BLaER1 treated with 17β-estradiol and CSF1 and Interleukin-3, amounts not matched to agents 10 nM and 100 nM (cell line): ENCODE results near the gene DLEC1.
"Not testable (repeated sequence)": the region's sequence is repeated elsewhere in the genome, so short reads cannot be mapped to it uniquely, and the experiment has no call there.

ENCODE experiments used
- H3K27ac ChIP-seq, 11 experiments: shearing (Covaris generic); formaldehyde crosslinking; 2 replicates each; pipeline ENCODE4 v1.8.1; 2022
- H3K27me3 ChIP-seq, 11 experiments: shearing (Covaris generic); formaldehyde crosslinking; 2 replicates each; pipeline ENCODE4 v1.8.1; 2022
- H3K36me3 ChIP-seq, 11 experiments: shearing (Covaris generic); formaldehyde crosslinking; 2 replicates each; pipeline ENCODE4 v1.8.1; 2022
- H3K4me1 ChIP-seq, 10 experiments: shearing (Covaris generic); formaldehyde crosslinking; 2 replicates each; pipeline ENCODE4 v1.8.1; 2022
- H3K4me2 ChIP-seq, 11 experiments: shearing (Covaris generic); formaldehyde crosslinking; 2 replicates each; pipeline ENCODE4 v1.8.1; 2022
- H3K4me3 ChIP-seq, 10 experiments: shearing (Covaris generic); formaldehyde crosslinking; 2 replicates each; pipeline ENCODE4 v1.8.1; 2022
- H3K9ac ChIP-seq, 11 experiments: shearing (Covaris generic); formaldehyde crosslinking; 2 replicates each; pipeline ENCODE4 v1.8.1; 2022
- H3K9me3 ChIP-seq, 11 experiments: shearing (Covaris generic); formaldehyde crosslinking; replicated peaks in 1 of 11; 2 replicates each; pipeline ENCODE4 v1.8.1; 2022
- H4K20me1 ChIP-seq, 11 experiments: shearing (Covaris generic); formaldehyde crosslinking; 2 replicates each; pipeline ENCODE4 v1.8.1; 2022
- Cebpa-rat ChIP-seq, 11 experiments: shearing (Covaris generic); IDR thresholded peaks; 2 replicates each; pipeline ENCODE4 v1.8.1; 2022

The DLEC1 gene

DNA sequence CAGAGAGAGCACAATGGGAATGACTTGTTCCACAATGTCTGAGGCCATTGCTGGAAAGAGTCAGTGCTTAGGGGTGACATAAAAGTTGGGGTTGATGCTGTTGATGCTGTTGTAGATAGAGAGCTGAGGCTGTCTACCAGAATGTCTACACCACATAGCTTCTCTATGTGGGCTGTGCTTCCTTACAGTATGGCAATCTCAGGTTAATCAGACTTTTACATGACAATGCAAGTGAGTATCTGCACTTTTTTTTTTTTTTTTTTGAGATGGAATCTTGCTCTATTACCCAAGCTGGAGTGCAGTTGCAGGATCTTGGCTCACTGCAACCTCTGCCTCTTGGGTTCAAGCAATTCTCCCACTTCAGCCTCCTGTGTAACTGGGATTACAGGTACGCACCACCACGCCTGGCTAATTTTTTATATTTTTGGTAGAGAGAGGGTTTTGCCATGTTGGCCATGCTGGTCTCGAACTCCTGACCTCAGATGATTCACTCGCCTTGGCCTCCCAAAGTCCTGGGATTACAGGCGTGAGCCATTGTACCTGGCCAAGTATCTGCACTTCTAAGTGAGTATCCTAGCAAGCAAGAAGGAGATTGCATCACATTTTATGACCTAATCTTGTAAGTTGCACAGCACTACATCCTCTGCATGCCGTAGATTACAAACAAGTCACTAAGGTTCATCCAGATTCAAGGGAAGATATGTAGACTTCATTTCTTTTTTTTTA lies 28.7 kb downstream of the DLEC1 start:
- no peak overlapping the region for H3K9ac ChIP-seq
- H3K36me3 ChIP-seq = no peaks in the 10 kb centered on the region
- H3K4me3 ChIP-seq = no peak overlapping the region
- no peak overlapping the region for H3K27ac ChIP-seq
- H3K4me2 ChIP-seq = no peak overlapping the region
- H3K9me3 ChIP-seq = peaks cover 10 to 18% (median 15%) of the 10 kb centered on the region in 11 experiments; a peak in 19 of 22 replicates
- no peaks in the 10 kb centered on the region for H3K4me1 ChIP-seq
- H4K20me1 ChIP-seq = no peaks in the 10 kb centered on the region
- peak in 1 of 11 experiments; percentile 59; a peak in 1 of 22 replicates for TF ChIP-seq Cebpa-rat (IDR thresholded peaks at IDR 0.05)
- no peaks in the 10 kb centered on the region for H3K27me3 ChIP-seq

GRCh38 chr3:38070013-38070412 lies 31.0 kb downstream of the DLEC1 start:
- Histone ChIP-seq H3K9ac (no peak overlapping the region), H3K9me3 (peaks cover 4 to 11% (median 7%) of the 10 kb centered on the region in 11 experiments; a peak in 16 of 22 replicates), H3K4me2 (no peak overlapping the region), H3K36me3 (no peaks in the 10 kb centered on the region), H3K27me3 (no peaks in the 10 kb centered on the region), H3K4me1 (no peaks in the 10 kb centered on the region), H3K4me3 (no peak overlapping the region), H3K27ac (no peak overlapping the region), H4K20me1 (no peaks in the 10 kb centered on the region)
- no peak for TF ChIP-seq Cebpa-rat (IDR thresholded peaks at IDR 0.05)

GRCh38 chr3:38077073-38077472 lies 38.1 kb downstream of the DLEC1 start:
- not testable (repeated sequence) for H3K4me3 ChIP-seq, H3K27ac ChIP-seq, H3K9ac ChIP-seq, H3K4me1 ChIP-seq, H3K27me3 ChIP-seq, H4K20me1 ChIP-seq, H3K4me2 ChIP-seq, H3K9me3 ChIP-seq, H3K36me3 ChIP-seq

- H3K36me3 ChIP-seq, H3K4me1 ChIP-seq, H3K9ac ChIP-seq, H3K4me3 ChIP-seq, H3K27ac ChIP-seq, H4K20me1 ChIP-seq, H3K27me3 ChIP-seq, H3K4me2 ChIP-seq: not testable (repeated sequence)
- peaks cover 6 to 15% (median 8%) of the 10 kb centered on the region in 11 experiments; a peak in 18 of 22 replicates for H3K9me3 ChIP-seq
These were observed 43.3 kb downstream of the DLEC1 start for GRCh38 chr3:38082296-38082695.

- not testable (repeated sequence) for H3K4me1 ChIP-seq, H3K27ac ChIP-seq, H4K20me1 ChIP-seq, H3K9ac ChIP-seq, H3K4me3 ChIP-seq, H3K36me3 ChIP-seq, H3K27me3 ChIP-seq, H3K4me2 ChIP-seq
- peaks cover 6 to 15% (median 8%) of the 10 kb centered on the region in 11 experiments; a peak in 18 of 22 replicates for H3K9me3 ChIP-seq
These were observed 44.2 kb downstream of the DLEC1 start for GRCh38 chr3:38083254-38083653.

- H3K27me3 ChIP-seq = no peaks in the 10 kb centered on the region
These were observed 44.9 kb downstream of the DLEC1 start for GRCh38 chr3:38083871-38084333.

GRCh38 chr3:38084334-38085310 lies 45.6 kb downstream of the DLEC1 start:
- no peaks in the 10 kb centered on the region for H3K27me3 ChIP-seq
- H3K4me1 ChIP-seq = peaks cover 0 to 11% (median 3%) of the 10 kb centered on the region in 10 experiments; a peak in 7 of 20 replicates
- TF ChIP-seq Cebpa-rat (IDR thresholded peaks at IDR 0.05) = no peak
- no peak overlapping the region for H3K9ac ChIP-seq
- H4K20me1 ChIP-seq = no peaks in the 10 kb centered on the region; a peak in 1 of 22 replicates
- peaks cover 6 to 15% (median 8%) of the 10 kb centered on the region in 11 experiments; a peak in 18 of 22 replicates for H3K9me3 ChIP-seq
- H3K4me2 ChIP-seq = no peak overlapping the region
- peak overlapping the region in 1 of 11 experiments; percentile 1; a peak in 1 of 22 replicates for H3K27ac ChIP-seq
- no peaks in the 10 kb centered on the region for H3K36me3 ChIP-seq
- no peak overlapping the region for H3K4me3 ChIP-seq

More at GRCh38 chr3:38083871-38084333, 44.9 kb downstream of the DLEC1 start:
- Histone ChIP-seq H3K4me2 (no peak overlapping the region), H3K36me3 (no peaks in the 10 kb centered on the region), H3K9me3 (peaks cover 6 to 15% (median 8%) of the 10 kb centered on the region in 11 experiments; a peak in 18 of 22 replicates), H3K4me3 (no peak overlapping the region), H4K20me1 (no peaks in the 10 kb centered on the region; a peak in 1 of 22 replicates), H3K9ac (no peak overlapping the region), H3K27ac (no peak overlapping the region), H3K4me1 (peaks cover 0 to 6% (median 2%) of the 10 kb centered on the region in 10 experiments; a peak in 7 of 20 replicates)
- TF ChIP-seq Cebpa-rat (IDR thresholded peaks at IDR 0.05) = no peak

- Histone ChIP-seq H3K27me3 (no peaks in the 10 kb centered on the region), H3K9me3 (peaks cover 6 to 15% (median 8%) of the 10 kb centered on the region in 11 experiments; a peak in 18 of 22 replicates), H3K27ac (no peak overlapping the region; a peak in 1 of 22 replicates), H3K9ac (no peak overlapping the region), H3K4me2 (no peak overlapping the region), H4K20me1 (no peaks in the 10 kb centered on the region; a peak in 1 of 22 replicates), H3K36me3 (no peaks in the 10 kb centered on the region), H3K4me1 (peaks cover 0 to 11% (median 3%) of the 10 kb centered on the region in 10 experiments; a peak in 7 of 20 replicates), H3K4me3 (no peak overlapping the region)
- TF ChIP-seq Cebpa-rat (IDR thresholded peaks at IDR 0.05) = no peak
These were observed 46.4 kb downstream of the DLEC1 start for GRCh38 chr3:38085311-38085942.

GRCh38 chr3:38085943-38086324 lies 46.9 kb downstream of the DLEC1 start:
- Histone ChIP-seq H3K4me3 (no peak overlapping the region), H3K27ac (no peak overlapping the region), H4K20me1 (no peaks in the 10 kb centered on the region; a peak in 1 of 22 replicates), H3K4me1 (peaks cover 0 to 11% (median 3%) of the 10 kb centered on the region in 10 experiments; a peak in 7 of 20 replicates), H3K27me3 (no peaks in the 10 kb centered on the region), H3K9me3 (peaks cover 6 to 15% (median 8%) of the 10 kb centered on the region in 11 experiments; a peak in 18 of 22 replicates), H3K9ac (no peak overlapping the region), H3K36me3 (no peaks in the 10 kb centered on the region), H3K4me2 (no peak overlapping the region)
- TF ChIP-seq Cebpa-rat (IDR thresholded peaks at IDR 0.05) = no peak
